HG03439 (cell line): Measurements from ENCODE around the gene GSN.
A peak's percentile ranks its signal among the peaks of the same experiment; 100 is the strongest.

Experiments used
- ATAC-seq: cut with Tn5 transposase; IDR thresholded peaks from one replicate; pipeline ENCODE4 v1.9.1; 2021; ENCODE audit warnings: mild to moderate bottlenecking, moderate library complexity; ENCODE audit not compliant: unreplicated experiment

The GSN gene

GRCh38 chr9:121322037-121322736, 54.2 kb downstream of the GSN start:
- ATAC-seq: no peak

- ATAC-seq: no peak
Observed at GRCh38 chr9:121322737-121323448, 54.9 kb downstream of the GSN start.

- no peak for ATAC-seq
Observed at GRCh38 chr9:121323449-121324151, 55.6 kb downstream of the GSN start.

- ATAC-seq: no peak
Observed at GRCh38 chr9:121324316-121324715, 56.4 kb downstream of the GSN start.

GRCh38 chr9:121324755-121325154, 56.8 kb downstream of the GSN start:
- no peak for ATAC-seq

- no peak for ATAC-seq
Observed at GRCh38 chr9:121325387-121325786, 57.4 kb downstream of the GSN start.

- no peak for ATAC-seq
Observed at GRCh38 chr9:121326130-121326838, 58.3 kb downstream of the GSN start.

- no peak for ATAC-seq
Observed at GRCh38 chr9:121326901-121327613, 59.1 kb downstream of the GSN start.

GRCh38 chr9:121328476-121328875, 60.5 kb downstream of the GSN start:
- no peak for ATAC-seq

GRCh38 chr9:121328876-121329681, 61.1 kb downstream of the GSN start:
- no peak for ATAC-seq

- ATAC-seq: no peak
Observed at GRCh38 chr9:121331549-121331948, 63.6 kb downstream of the GSN start.

GRCh38 chr9:121331992-121332685, 64.2 kb downstream of the GSN start:
- no peak for ATAC-seq

- no peak for ATAC-seq
Observed at GRCh38 chr9:121333950-121334773, 66.2 kb downstream of the GSN start.

- ATAC-seq: no peak
Observed at GRCh38 chr9:121336665-121337064, 68.7 kb downstream of the GSN start.

- ATAC-seq: no peak
Observed at GRCh38 chr9:121339437-121339836, 71.5 kb downstream of the GSN start.

- peak; percentile 90 for ATAC-seq
Observed at GRCh38 chr9:121340676-121341392, 72.9 kb downstream of the GSN start.

GRCh38 chr9:121344184-121344583, 76.2 kb downstream of the GSN start:
- ATAC-seq: no peak

- no peak for ATAC-seq
Observed at GRCh38 chr9:121345070-121345469, 77.1 kb downstream of the GSN start.
